Measurements from ENCODE around the gene ANXA11.

- TF ChIP-seq CEBPB (IDR thresholded peaks at IDR 0.05; ENCODE audit: low read depth, low read length) (no peak), CTCF (conservative IDR thresholded peaks at IDR 0.05; ENCODE audit: low read depth, low read length) (no peak), BHLHE40 (IDR thresholded peaks at IDR 0.05; ENCODE audit: low read depth, low read length) (no peak), POLR2A (IDR thresholded peaks at IDR 0.05; ENCODE audit: low read depth, low read length) (no peak), MXI1 (IDR thresholded peaks at IDR 0.05; ENCODE audit: borderline replicate concordance, low read depth, low read length) (no peak), FOS (IDR thresholded peaks at IDR 0.05; ENCODE audit: low read depth, low read length) (no peak), MAFK (IDR thresholded peaks at IDR 0.05; ENCODE audit: low read depth, low read length) (no peak)
These were observed 47.8 kb downstream of the ANXA11 start for GRCh38 chr10:80157561-80157960.
